ENCODE data around the gene MAPK4.
"Not testable (repeated sequence)": the region's sequence is repeated elsewhere in the genome, so short reads cannot be mapped to it uniquely, and the experiment has no call there.

The MAPK4 gene

DNA sequence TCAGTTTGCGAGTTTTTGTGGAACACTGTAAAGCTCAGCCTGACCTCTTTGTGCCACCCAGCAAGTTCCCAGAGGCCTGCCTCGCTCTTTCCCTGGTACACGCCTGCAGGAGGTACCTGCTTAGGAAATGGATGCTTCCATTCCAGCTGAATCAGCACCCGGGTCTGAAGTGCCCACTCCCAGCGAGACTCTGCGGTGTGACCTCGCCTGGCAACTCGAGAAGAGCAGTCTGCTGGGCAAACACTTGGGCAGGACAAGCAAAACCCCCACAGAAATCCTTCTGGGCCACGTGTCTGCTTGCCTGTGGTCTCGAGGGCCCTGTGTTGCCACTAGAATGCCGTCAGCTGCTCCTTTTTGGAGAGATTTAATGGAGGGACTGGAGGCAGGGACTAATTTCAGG lies 127.6 kb downstream of the MAPK4 start:
- no peak for FAIRE-seq

- FAIRE-seq = no peak
Measured at GRCh38 chr18:50689578-50689977, 129.7 kb downstream of the MAPK4 start.

GRCh38 chr18:50694147-50694546 lies 134.3 kb downstream of the MAPK4 start:
- no peak for FAIRE-seq

DNA sequence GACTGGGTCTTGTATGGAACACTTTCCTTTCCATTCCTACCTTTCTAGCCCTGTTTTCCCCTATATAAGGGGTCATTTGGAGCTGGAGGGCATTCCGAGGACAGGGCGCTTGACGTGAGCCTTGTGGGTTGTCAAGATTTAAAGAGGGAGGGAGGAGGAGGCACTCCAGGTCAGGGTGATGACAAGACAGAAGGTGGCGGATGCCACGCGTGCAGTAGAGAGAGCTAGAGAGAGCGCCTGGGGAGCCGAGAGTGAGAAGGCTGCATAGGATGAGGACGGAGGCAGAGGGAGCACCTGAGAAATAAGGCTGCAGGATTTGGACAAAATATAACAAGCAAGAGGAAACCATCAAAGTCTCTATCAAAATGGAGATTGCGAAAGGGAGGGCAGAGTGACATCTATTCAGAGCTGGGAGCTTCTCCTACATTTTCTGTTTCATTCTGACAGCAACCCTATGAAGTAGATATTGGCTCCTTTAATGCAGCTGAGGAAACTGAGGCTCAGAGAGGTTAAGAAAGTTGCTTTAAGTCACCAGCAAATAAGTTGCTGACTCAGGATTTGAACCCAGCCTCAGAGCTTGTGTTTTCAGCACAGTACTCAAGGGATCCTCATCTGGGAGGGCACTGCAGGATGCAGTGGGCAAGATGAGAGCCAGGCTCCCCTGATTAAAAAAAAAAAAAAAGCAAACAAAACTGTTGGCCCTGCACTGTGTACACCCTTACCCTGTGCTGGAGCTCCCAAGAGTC lies 135.7 kb downstream of the MAPK4 start:
- FAIRE-seq = no peak

GRCh38 chr18:50696436-50696835 lies 136.5 kb downstream of the MAPK4 start:
- no peak for FAIRE-seq

DNA sequence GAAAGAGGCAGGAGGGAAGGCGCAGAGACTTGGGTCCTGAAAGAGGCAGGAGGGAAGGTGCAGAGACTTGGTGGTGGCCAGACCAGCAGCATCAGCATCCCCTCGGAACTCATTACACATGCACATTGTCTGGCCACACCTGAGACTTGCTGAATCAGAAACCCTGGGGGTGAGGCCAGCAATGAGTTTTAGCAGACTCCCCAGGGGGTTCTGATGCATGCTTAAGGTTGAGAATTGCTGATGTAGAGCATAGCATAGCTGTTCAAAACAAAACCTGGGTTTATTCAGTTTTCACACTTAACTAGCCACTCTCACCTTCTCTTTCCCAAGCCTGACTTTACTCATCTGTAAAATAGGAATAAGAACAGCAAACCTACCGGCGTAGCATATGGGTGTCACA lies 137.0 kb downstream of the MAPK4 start:
- FAIRE-seq = no peak

- no peak for FAIRE-seq
Measured at GRCh38 chr18:50697509-50697908, 137.6 kb downstream of the MAPK4 start.

DNA sequence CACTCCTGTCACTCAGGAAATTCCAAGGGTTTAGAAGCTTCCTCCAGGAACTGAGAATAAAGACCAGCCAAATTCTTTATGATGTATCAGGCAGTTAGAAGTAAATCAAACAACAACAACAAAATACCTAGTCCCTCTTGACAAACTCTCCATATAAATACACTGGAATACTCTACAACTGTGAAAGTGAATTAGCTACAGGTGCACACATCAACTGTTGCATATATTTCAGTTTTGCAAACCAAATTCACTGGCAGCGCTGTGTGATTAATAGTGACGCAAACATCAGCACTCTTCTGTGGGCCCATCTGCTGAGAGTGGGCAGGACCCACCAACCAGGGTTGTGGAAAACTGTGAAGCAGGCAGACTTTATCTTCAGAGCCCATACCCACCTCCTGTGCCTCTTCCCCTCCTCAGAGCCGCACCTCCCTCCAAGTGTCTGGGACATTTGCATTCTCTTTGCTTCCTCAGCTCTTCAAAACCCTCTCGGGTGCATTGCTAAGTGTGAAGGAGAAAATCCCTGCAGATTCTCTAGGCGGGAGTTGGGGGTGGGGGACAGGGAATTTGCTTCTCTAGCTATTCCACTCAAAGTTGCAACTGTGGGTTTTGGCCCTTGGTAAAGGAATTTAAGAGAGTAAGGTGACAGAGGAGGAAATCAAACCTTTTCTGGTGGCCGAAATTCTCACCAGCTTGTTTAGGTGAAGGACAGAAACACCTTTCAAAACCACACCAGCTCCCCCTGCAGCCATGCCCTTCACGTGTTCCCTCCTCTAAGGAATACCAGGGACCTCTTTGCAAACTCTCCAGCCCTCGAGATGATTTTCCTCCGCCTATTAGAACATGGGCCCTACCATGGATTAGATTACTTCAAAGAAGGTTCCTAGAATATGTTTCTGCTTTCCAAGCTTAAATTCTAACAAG lies 140.6 kb downstream of the MAPK4 start:
- no peak for FAIRE-seq

GRCh38 chr18:50704357-50704940 lies 144.6 kb downstream of the MAPK4 start:
- no peak for FAIRE-seq

DNA sequence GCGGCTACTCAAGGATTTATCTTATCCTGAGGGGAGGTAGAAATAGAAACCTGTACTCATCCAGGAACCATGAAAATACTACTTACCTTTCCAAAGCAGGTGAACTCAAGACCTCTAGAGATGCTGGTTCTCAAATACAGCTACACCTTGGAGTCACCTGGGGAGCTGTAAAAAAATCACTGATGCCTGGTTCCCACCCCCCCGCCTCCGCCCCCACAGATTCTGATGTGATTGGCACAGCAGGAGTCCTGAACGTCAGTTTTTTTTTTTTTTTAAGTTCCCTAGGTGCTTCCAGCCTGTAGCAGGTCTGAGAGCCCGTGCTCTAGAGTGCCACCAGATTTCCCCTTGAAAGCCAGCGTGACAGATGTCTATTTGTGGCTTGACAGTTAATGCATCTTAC lies 146.3 kb downstream of the MAPK4 start:
- FAIRE-seq = no peak

DNA sequence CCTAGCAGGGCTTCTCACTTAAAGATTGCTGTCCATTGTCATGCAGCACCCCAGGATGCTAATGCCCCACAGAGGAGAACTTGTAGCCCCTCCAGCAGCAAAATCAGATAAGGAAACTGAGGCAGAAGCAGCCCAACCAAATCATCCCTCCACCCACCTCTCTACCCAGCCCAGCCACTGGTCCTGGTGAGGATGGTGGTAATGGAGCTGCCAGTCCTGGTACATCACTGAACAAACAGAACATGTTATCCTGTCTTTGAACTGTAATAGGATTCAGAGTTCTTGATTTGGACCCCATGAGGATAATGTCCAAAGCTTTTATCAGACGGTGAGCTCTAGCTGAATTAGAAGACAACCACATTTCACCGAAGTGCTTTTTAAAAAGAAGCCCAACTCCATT lies 146.8 kb downstream of the MAPK4 start:
- no peak for FAIRE-seq

- not testable (repeated sequence) for FAIRE-seq
Measured at GRCh38 chr18:50707297-50707696, 147.4 kb downstream of the MAPK4 start.

DNA sequence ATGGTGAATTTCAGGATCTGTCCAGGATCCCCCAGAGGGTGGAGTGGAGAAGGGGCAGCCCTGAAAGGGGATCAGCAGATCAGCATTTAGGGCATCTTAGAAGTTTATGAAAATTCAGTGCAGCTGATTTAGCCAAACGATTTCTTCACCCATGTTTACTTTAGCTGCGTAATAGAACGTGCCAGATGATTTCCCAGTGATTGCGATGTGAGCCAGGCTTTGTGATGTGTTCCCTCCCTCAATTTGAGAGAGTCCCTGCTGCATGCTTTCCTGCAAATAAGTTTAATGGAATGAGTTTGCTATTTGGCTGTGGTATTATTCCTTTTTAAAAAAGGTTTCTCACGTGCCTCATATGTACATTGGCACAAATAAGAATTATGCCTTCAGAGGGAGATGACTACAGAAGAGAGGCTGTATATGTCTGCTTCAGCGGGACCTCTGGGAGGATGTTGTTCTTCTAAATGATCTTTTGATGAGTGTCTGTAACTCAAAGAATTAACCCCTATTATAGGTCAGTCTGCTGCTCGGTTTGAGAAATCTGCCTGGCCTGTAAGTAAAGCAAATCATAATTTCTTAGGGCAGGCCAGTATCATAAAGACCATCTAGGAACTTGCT lies 148.1 kb downstream of the MAPK4 start:
- FAIRE-seq = no peak

DNA sequence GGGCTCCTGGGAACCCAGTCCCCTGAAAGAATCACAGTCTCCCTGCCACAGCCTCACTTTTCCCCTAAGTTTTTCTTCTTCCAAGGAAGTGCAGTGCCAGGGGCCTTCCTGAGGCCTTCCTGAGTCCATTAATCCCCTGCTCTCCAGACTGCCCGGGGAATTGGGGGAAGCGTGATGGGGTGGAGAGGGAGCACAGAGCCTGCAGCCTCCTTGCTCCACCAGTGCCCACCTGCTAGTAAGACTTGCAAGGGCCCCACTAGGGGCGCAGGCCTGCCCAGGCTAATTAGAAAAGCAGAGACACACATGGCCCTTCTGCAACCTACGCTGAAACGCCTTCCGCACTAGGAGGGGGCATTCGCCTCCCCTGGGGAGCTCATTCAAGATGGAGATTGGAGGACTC lies 149.3 kb downstream of the MAPK4 start:
- FAIRE-seq = no peak

- FAIRE-seq = no peak
Measured at GRCh38 chr18:50711386-50711785, 151.5 kb downstream of the MAPK4 start.

DNA sequence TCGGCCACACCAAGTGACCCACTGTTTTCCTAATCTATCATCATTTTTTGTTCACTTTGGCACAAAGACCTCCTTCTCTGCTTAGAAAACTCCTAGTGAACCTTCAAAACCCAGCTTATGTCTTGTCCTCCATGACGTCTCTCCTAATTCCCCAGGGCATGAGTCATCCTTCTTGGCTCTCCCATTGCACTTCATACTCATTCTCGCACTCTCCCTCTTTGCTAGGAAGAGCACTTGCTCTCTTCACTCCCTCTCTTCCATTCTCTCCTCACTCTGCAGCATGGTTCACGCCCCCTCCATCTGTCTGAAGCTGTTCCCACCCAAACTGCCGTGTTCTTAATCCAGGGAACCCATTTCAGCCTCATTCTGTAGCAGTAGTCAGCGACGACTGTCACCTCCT lies 156.0 kb downstream of the MAPK4 start:
- FAIRE-seq = no peak

DNA sequence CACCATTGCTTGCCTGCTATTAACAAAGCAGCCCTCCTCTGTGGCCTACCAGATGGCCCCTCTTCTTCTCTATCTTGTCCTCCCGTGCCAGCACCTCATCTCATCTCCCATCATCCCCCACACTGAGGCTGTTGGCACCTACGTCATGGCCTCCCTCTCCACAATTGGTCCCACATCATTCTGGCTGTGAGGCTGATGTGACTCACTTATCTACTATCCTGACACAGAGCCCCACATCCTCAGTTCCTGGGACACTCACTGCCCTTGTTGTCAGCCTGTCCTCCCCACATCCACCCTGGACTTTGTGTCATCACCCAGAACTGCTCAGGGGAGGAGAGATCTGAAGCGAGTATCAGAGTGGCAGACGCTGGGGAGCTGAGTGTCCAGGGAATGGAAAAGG lies 157.0 kb downstream of the MAPK4 start:
- no peak for FAIRE-seq

DNA sequence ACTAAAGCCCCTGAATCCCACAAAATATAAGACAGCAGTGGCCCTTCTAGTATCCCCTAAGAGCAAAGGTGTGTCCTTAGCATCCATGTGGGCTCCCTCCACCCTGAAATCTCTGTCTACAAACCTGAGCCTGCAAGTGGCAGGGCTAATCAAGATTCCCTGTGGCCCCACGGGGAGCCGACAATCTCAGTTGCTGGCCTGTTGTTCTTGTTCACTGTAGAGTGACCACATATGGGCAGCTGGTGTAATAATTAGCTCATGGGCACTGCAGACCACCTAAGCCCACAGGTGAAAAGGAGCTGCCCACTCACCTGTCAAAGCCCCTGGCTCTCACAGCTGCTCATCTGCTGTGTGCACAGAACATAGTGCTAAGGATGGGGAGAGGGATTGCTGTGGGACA lies 157.7 kb downstream of the MAPK4 start:
- no peak for FAIRE-seq

DNA sequence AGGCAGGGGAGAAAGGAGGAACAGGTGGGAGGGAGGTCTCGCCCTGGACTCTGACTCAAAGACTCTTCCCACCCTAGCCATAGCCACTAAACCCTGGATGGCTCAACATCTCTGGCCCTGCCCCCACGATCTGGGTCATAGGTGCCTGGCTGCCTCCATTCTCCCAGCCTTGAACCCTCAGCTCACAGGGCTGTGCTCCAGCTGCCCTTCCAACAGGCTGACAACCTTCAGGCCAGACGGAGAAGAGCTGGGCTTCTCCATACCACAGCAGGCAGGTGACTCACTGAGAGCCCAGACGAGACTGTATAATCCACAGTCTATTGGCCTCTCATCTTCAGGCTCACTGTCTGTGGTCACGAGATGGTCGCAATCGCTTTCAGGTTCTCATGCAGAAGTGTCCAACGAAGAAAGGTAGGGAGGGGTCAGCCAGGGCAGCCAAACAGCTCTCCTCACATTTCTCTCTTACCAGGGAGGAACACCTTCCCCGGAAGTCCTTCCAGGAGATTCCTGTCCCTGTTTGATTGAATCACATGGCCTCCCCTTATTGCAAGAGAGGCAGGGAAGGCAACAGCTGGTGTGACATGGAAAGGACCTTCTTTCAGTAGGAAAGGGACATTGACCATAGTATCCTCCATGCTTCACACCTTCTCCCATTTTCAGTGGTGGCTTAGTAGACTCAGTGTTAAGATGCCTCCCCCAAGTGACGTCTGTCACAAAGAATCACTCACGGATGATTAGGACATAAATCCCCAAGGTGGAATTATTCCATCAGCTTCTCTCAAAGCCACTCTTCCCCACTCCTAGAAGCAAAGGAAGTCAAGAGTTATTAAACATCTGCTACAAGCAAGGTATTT lies 159.8 kb downstream of the MAPK4 start:
- no peak for FAIRE-seq

DNA sequence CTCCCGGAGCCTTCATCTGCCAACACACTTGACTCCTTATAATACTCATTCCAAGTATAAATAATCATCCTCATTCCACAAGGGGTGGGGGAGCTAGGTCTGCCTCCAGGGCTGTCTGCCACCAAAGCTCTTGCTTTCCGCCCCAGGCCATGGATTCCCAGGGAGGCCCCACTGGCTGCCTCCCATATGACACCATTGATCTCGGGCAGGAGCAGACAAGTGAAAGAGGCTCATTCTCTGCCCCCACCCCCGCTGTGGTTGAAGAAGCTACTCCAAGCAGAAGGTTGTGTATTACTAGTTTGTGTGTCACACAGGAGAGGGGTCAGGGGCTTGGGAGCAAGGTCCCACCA lies 160.4 kb downstream of the MAPK4 start:
- no peak for FAIRE-seq

- no peak for FAIRE-seq
Measured at GRCh38 chr18:50721006-50721405, 161.1 kb downstream of the MAPK4 start.

GRCh38 chr18:50721451-50722120 lies 161.7 kb downstream of the MAPK4 start:
- no peak for FAIRE-seq

Data from endometrium (tissue), 2 donors.